Body of pancreas (tissue), 4 donors: ENCODE results near the gene PPHLN1.

Source experiments
- CTCF ChIP-seq, 7 experiments: fragments of 450-650 bp in 4 of 7; fragments of 200-600 bp in 3 of 7; sonication (generic) in 3 of 7; IDR thresholded peaks; one replicate each; pipeline ENCODE4 v1.5.1; 2016 to 2019; ENCODE audit warnings: antibody characterized with exemption in 7 of 7
- POLR2A ChIP-seq, 3 donors: fragments of 450-650 bp; IDR thresholded peaks; one replicate each; pipeline ENCODE4 v1.6.1; 2016; ENCODE audit warnings: antibody characterized with exemption in 3 of 3, mild to moderate bottlenecking in 2 of 3

- TF ChIP-seq CTCF (IDR thresholded peaks at IDR 0.05) = no peak
- TF ChIP-seq POLR2A (IDR thresholded peaks at IDR 0.05) = no peak
Observed at GRCh38 chr12:42284876-42285275, 41.1 kb upstream of the PPHLN1 start.
